Measurements from ENCODE around the gene RGS16. TPM values are rescaled to one million over a fixed set of nuclear protein-coding genes. Genes with fewer than 3 reads are reported as not detected.

Gene RGS16
- total RNA-seq, 1 experiment from 2014 or later = not detected

DNA sequence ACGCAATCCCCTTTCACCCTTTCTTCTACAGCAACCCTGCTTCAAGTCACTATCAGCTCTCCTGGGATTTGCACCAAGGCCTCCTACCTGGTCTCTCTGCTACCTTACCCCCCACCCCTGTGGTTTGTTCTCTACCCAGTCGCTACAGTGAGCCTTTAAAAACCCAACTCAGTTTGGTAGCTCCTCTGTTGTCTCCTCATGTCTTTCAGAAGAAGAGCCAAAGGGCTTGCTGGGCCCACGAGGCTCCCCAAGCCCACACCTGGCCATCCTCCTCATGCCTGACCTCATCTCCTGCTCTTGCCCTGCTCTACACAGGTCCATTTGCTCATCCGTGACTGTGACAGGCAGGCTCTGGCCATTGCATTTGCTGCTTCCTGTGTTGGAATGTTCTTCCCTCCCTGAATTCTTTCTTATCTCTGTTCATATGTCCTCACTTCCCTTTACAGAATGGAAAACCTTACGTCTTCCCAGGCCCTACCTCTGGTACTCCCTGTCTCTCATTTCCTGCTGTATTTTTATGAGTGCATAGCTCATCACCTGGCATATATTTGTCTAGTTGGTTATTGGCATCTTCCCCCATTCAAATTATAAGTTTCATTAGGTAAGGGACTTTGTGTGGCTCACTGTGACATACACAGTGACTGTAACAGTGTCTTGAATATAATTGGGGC lies 3.3 kb downstream of the RGS16 start:
- Histone ChIP-seq H3K36me3 (ENCODE audit: low read depth) (no peaks in the 10 kb centered on the region), H3K9me2 (ENCODE audit: insufficient read depth) (no peaks in the 10 kb centered on the region), H3K27ac (no peak overlapping the region), H3K4me3 (no peak overlapping the region), H2AFZ (no peak overlapping the region), H3K4me2 (no peak overlapping the region), H3K79me2 (ENCODE audit: low read depth) (no peaks in the 10 kb centered on the region), H4K20me1 (ENCODE audit: insufficient read depth) (no peaks in the 10 kb centered on the region), H3K27me3 (ENCODE audit: insufficient read depth, low read depth) (no peaks in the 10 kb centered on the region), H3K9me3 (ENCODE audit: insufficient read depth, low read depth) (no peaks in the 10 kb centered on the region), H3F3A (ENCODE audit: insufficient read depth, low read depth) (no peaks in the 10 kb centered on the region), H3K4me1 (replicated peaks; ENCODE audit: insufficient read depth) (peaks cover 15% of the 10 kb centered on the region)
- no TSS peak for BruUV-seq (replicated peaks)
- TF ChIP-seq, protein P1, sequence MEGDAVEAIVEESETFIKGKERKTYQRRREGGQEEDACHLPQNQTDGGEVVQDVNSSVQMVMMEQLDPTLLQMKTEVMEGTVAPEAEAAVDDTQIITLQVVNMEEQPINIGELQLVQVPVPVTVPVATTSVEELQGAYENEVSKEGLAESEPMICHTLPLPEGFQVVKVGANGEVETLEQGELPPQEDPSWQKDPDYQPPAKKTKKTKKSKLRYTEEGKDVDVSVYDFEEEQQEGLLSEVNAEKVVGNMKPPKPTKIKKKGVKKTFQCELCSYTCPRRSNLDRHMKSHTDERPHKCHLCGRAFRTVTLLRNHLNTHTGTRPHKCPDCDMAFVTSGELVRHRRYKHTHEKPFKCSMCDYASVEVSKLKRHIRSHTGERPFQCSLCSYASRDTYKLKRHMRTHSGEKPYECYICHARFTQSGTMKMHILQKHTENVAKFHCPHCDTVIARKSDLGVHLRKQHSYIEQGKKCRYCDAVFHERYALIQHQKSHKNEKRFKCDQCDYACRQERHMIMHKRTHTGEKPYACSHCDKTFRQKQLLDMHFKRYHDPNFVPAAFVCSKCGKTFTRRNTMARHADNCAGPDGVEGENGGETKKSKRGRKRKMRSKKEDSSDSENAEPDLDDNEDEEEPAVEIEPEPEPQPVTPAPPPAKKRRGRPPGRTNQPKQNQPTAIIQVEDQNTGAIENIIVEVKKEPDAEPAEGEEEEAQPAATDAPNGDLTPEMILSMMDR (conservative IDR thresholded peaks at IDR 0.05) = no peak
- no peak for TF ChIP-seq EZH2 (IDR thresholded peaks at IDR 0.05; ENCODE audit: low read depth)
- DNase-seq = no peak
- intact Hi-C loops (cut with micrococcal nuclease; ENCODE audit: unreplicated experiment) = loop anchor here (1.0 to 5.0 kb wide), 4 partner anchors 154 to 1021 kb away; partner anchors contain the start of gene DHX9
- ChIA-PET CTCF (interaction anchor here (0.6 to 1.3 kb wide), 5 partner anchors 115 to 548 kb away, joined by 3 to 22 read pairs (median 7); no protein-coding TSS in a partner anchor), POLR2A (ENCODE audit: unreplicated experiment) (no interaction called here)

GRCh38 chr1:182600036-182600713 lies 4.0 kb downstream of the RGS16 start:
- BruUV-seq (replicated peaks) = no TSS peak
- no peak overlapping the region for H3K4me3 ChIP-seq
- no peaks in the 10 kb centered on the region for H3K79me2 ChIP-seq (ENCODE audit: low read depth)
- intact Hi-C loops (cut with micrococcal nuclease; ENCODE audit: unreplicated experiment) = loop anchor here (2.0 to 5.0 kb wide), 3 partner anchors 153 to 1022 kb away; partner anchors contain the start of gene DHX9
- no peak for DNase-seq
- H3K36me3 ChIP-seq (ENCODE audit: low read depth) = no peaks in the 10 kb centered on the region
- H3K9me2 ChIP-seq (ENCODE audit: insufficient read depth) = no peaks in the 10 kb centered on the region
- H3K4me1 ChIP-seq (replicated peaks; ENCODE audit: insufficient read depth) = peaks cover 15% of the 10 kb centered on the region
- CTCF ChIA-PET = no interaction called here
- no peaks in the 10 kb centered on the region for H3K9me3 ChIP-seq (ENCODE audit: insufficient read depth, low read depth)
- no peak overlapping the region for H2AFZ ChIP-seq
- no peaks in the 10 kb centered on the region for H3F3A ChIP-seq (ENCODE audit: insufficient read depth, low read depth)
- POLR2A ChIA-PET (ENCODE audit: unreplicated experiment) = no interaction called here
- H3K4me2 ChIP-seq = no peak overlapping the region
- TF ChIP-seq EZH2 (IDR thresholded peaks at IDR 0.05; ENCODE audit: low read depth) = no peak
- TF ChIP-seq, protein P1 (conservative IDR thresholded peaks at IDR 0.05) = no peak
- no peaks in the 10 kb centered on the region for H3K27me3 ChIP-seq (ENCODE audit: insufficient read depth, low read depth)
- H3K27ac ChIP-seq = no peak overlapping the region
- no peaks in the 10 kb centered on the region for H4K20me1 ChIP-seq (ENCODE audit: insufficient read depth)

DNA sequence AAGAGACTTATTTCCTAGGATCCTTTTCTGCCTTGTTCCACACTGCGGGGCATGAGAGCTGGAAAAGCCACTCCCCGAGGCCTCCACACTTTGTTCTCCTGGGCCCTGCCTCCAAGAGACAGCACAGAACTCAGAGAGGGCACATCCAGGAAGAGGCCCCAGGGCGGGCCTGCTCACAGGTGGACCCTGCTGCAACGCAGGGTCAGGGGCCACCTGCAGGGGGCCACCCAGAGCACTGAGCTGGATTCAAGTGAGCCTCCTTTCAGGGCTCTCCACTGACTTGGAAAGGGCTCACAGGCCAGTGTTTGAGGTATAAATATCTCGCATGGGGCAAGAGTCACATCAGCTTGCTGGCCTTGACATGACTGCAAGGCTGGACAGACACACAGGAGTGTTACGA lies 4.8 kb downstream of the RGS16 start:
- Histone ChIP-seq H3K4me2 (no peak overlapping the region), H3K27ac (no peak overlapping the region), H3F3A (ENCODE audit: insufficient read depth, low read depth) (no peaks in the 10 kb centered on the region), H3K79me2 (ENCODE audit: low read depth) (no peaks in the 10 kb centered on the region), H4K20me1 (ENCODE audit: insufficient read depth) (no peaks in the 10 kb centered on the region), H3K4me1 (replicated peaks; ENCODE audit: insufficient read depth) (peaks cover 15% of the 10 kb centered on the region), H3K36me3 (ENCODE audit: low read depth) (no peaks in the 10 kb centered on the region), H3K4me3 (no peak overlapping the region), H3K9me3 (ENCODE audit: insufficient read depth, low read depth) (no peaks in the 10 kb centered on the region), H3K27me3 (ENCODE audit: insufficient read depth, low read depth) (no peaks in the 10 kb centered on the region), H2AFZ (no peak overlapping the region), H3K9me2 (ENCODE audit: insufficient read depth) (no peaks in the 10 kb centered on the region)
- no TSS peak for BruUV-seq (replicated peaks)
- TF ChIP-seq, protein P1 (conservative IDR thresholded peaks at IDR 0.05) = peak; percentile 49; the same call in 1 of the 2 replicates
- TF ChIP-seq EZH2 (IDR thresholded peaks at IDR 0.05; ENCODE audit: low read depth) = no peak
- POLR2A ChIA-PET (ENCODE audit: unreplicated experiment) = no interaction called here
- DNase-seq = no peak
- CTCF ChIA-PET = no interaction called here
- intact Hi-C loops (cut with micrococcal nuclease; ENCODE audit: unreplicated experiment) = no loop called here
